Left hindlimb (tissue), 1 donor: ENCODE measurements around the gene KIAA0930.
"Not testable (repeated sequence)": the region's sequence is repeated elsewhere in the genome, so short reads cannot be mapped to it uniquely, and the experiment has no call there.

Source experiments
- DNase-seq: peaks from one replicate; pipeline ENCODE4 v3.0.0-alpha.2; 2018

KIAA0930 gene

DNA sequence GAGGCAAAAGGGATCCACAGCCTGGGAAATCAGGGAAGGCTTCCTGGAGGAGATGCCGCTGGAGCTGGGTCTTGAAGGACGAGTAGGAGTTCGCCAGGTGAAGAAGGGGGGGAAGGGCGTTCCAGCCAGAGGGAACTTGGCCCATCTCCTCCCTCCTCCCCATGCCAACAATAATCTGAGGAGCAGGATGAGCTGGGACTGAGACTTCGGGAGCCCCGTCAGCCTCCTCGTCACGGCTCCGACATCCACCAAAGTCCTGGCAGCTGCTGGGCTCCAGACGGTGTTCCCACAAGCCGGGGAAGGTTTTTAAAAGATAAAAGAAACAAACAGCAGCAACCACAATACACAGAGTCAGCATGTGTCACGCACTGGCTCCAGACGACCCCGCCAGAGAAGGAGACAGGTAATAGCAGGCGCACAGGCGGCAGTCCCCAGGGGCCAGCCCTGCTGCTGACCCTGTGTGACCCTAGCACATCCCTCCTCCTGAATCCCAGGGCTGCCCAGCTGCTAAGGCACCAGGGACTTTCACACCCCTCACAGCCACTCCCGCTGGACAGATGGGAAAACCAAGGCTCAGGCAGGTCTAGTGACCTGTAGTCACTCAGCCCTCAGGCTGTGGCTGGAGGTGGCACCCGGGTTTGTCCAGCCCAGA, 39.7 kb downstream of the KIAA0930 start:
- no peak for DNase-seq

DNA sequence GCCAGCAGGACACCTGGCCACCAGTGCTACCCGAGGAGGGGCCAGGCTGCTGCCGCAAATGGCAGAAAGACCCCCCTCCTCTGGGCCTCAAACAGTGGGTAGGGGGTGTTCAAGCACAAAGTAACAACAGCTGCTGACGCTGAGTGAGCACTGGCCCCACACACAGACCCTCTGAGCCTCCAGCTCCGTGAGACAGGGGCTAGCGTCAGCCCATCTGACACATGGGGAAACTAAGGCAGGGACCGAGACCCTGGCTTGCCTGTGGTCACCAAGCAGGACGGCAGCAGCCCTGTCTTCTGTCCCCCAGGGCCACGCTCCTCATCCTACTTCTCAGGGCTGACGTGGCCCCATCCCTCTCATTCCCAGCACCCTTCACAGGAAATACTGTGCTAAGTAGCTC, 40.5 kb downstream of the KIAA0930 start:
- no peak for DNase-seq

DNA sequence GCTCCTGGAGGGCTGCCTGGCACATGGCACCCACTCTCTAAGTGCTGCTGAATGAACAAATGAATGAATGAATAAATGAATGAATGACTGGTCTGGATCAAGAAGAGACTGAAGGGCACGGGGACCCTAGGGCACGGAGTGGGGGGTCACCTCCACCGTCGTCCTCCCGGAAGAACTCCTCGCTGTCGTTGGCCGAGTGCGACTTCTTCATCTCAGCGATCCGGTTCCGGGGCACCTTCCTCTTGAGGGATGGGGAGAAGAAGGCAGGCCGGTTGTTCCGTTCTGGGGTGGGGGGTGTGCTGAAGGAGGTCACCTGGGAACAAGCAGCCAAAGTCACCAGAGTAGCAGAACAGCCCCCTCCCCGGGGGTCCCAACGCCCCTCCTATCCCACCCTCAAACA, 41.0 kb downstream of the KIAA0930 start:
- no peak for DNase-seq

DNA sequence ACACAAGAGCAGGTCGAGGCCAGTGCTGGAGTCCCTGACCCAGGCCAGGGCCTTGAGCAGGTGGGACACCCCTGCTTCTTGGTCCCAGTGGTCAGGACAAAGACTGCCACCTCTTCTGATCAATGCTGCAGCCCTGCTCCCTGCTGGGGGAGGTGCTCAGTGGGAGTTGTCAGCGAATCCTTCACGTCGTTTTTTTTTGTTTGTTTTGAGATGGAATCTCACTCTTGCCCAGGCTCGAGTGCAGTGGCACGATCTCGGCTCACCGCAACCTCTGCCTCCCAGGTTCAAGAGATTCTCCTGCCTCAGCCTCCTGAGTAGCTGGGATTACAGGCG, 42.3 kb downstream of the KIAA0930 start:
- DNase-seq: no peak

DNA sequence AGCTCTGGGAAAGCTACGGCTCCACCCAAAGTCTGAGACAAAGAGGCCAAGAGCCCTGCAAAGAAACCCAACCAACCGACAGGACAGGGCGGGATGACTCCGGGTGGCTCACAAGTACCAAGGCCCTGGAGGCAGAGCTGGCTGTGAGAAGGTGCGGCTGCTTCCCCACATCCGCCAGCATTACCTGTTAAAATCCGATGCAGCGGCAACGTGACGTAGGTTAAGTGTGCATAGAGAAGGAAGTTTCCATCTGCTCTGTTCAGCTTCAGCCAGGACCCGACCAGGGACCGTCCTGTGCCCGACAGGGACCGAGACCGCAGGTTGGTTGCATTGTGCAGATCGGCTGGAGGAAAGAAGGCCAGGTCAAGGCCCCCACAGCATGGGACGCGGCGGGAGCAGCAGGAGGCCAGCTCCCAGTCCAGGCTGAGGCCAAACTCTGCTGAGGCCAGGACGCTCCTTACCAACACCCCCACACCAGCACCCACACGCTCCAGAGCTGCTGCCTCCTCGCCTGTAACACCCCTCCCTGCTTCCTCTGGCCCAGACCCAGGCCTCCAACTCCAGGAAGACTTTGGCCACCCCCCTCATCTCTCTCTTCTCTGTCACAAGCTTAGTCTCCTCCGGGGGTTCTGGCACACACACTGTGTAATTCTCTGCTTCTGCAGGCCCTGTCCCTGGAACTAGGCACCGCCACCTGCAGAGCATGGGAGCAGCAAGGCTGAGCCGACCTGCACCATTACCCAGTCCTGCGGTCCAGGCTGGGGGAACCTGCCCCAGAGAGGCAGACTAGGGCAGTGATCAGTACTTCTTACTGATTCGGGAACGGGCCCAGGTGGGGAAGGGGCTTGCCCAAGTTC, 42.9 kb downstream of the KIAA0930 start:
- DNase-seq: no peak

DNA sequence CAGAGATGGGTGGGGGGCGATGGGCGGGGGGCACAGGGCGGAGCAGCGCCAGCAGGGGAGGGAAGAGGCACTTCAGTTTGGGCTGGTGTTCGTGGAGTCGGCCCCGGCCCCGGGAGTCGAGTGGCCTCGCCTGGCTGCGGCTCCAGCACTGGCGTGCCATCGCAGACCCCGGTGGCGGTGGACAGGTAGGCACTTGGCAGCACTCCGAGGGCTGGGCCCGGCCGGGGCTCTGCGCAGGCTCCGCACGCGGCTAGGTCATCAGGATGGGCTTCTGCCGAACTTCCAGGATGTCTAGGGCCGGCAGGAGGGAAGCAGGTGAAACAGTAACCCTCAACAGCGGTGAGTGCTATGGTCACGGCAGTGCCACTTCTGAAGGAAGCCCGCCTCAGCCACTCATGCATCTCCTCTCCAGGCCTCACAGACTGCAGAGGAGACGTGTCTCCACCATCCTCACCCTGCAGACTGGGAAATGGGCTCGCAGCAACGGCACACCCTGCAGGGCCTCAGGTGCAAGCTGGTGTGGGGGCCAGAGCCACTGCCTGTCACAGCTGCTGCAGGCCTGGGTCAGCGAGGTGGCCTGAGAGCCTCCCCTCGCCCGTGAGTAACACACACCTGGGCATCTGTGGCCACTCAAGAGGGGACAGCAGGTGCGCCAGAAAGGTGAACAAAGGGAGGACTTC, 43.6 kb downstream of the KIAA0930 start:
- DNase-seq: no peak

DNA sequence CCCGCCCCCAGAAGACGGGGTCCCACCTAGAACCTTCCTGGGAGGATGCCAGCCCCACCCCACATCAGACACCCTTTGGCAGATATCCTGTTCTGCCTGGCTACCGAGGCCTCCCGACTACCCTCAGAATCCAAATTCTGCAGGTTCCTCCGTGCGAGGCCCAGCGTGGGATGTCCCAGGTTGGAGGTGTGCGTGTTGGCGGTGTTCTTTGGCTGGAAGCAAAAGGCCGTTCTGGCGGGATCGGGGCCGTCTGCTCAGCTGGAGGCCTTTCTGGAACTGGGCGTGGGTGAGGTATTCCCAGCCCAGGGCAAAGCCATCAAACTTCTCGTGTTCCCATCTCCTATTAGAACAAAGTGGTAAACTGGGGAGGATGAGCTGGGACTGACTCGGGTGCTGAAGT, 44.4 kb downstream of the KIAA0930 start:
- DNase-seq: no peak

DNA sequence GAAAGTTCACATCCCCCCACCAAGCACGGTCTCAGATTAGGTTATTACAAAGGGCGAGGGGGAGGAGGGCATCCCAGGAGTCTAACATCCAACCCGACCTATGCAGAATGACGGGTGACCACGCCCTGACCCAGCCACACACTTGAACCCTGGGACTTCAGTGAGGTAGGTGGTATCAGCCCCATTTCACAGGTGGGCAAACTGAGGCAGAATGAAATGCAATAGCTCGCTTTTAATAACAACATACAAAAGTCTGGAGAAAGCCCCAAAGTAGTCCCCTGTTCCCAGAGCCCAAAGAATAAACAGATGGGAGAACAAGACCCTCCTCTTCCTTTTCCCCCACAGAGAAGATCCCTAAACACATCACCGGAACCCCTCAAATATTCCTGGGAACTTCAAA, 45.1 kb downstream of the KIAA0930 start:
- DNase-seq: no peak

DNA sequence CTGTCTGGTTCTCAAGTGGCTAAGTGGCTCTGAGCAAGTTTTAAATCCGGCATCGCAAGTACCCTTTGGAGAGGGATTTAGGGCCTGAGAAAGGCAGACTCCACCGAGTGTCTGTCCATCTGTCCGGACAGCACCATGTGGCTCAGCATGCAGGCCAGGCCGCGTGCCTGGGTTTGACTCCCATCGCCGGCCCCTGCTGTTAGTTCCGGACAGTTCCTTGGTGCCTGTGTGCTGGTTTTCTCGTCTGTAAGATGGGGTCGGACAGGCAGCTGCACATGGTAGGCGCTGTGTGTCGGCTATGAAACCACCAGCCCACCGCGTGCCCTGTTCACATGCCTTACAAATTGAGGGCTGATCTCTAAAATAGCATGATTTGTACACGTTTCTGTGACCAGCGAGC, 46.0 kb downstream of the KIAA0930 start:
- DNase-seq: no peak

DNA sequence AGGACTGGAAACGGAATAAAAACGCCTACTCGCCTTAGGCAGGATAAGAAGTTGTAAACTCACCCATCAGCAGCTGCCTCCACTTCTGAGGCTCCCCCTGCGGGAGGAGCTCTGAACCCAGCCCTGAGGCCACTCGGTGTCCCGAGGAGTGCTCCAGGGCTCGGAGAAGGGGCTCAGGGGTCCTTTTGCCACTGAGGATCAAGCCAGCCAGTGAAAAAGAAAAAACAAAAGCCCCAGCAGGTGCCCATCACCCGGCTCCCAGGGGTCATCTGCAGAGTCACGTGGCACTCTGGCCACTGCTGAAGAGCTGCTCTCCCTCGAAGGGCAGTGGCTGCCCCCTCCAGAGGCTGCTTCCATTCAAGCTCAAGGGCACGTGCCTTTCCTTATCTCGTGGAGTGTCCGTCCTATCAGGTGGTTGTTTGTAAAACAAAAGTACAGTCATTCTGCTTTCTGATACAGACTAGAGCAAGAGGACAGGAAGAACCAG, 48.0 kb downstream of the KIAA0930 start:
- no peak for DNase-seq

DNA sequence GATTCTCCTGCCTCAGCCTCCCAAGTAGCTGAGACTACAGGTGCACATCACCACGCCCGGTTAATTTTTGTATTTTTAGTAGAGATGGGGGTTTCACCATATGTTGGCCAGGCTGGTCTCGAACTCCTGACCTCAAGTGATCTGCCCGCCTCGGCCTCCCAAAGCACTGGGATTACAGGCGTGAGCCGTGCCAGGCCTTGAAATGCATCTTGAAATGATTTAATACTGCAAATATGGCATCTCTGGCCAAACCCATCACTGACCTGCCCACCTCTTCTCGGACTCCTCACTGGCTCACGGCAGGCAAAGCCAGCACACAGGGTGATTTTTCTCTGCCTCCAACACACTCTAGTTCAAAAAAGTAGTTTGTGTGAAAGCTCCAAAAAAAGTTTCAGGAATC, 48.9 kb downstream of the KIAA0930 start:
- not testable (repeated sequence) for DNase-seq

DNA sequence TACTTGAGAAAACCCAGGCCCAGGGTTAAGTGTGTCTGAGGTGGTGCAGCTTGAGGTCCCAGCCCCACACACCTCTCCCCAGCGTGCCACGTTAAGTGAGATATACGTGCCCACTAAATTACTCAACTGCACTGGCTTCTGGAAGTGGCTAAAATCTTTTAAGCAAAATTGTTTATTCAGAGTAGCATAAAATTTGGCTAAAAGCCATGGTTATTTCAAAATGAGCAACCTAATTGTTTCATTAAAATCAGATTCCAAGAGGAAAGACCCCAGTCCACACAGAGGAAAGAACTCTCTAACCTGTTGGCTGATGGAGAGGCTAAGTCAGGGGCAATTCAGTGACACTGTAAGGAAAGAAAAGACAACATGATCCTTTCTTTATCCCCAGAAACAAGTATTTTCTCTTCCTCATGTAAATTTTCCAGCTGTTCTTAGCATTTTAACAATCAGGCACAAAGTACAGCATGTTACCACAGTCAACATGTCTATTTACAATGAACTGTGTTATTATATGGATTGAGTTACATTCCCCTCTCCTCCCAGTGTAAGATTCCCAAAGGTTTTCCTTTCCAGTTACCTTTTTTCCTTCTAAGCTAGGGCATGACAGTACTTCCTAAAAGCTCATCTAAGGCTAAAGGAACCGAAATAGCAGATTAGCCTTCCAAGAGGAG, 50.4 kb downstream of the KIAA0930 start:
- DNase-seq: no peak

DNA sequence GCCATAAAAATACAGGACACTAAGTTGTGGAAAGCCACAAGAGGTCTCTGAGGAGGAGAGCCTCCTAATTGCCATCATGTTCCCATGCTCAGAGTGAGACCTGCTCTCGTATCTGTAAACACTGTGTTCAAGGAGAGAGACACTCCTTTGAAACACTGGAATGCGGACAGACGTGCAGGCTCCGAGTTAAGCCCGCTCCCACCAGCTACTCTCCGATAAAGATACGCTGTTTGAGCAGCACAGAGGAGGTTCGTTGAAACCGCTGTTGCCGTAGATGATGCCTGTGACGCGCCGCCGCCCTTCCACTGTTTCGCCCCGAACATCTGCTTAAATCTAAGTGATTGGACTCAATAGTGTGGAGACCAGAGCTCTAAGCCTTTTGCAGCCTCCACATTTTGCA, 51.9 kb downstream of the KIAA0930 start:
- no peak for DNase-seq

DNA sequence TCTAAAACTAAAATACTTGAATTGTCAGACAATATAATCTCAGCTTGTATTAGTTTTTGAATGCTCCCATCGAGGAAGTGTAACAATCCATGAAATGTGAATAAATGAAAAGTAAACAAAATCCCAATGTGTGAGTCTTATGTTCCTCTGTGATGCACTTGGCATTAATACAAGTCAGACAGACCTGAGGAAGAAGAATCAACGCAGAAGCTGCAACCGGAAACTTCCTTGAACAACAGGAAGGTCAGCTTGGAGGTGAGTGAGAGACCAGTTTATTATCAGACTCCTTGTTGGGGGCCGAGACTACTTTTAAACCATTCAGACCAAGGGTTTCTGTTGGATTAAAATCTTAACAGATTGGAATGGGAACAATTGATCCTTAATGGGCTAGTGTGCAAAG, 52.8 kb downstream of the KIAA0930 start:
- no peak for DNase-seq

DNA sequence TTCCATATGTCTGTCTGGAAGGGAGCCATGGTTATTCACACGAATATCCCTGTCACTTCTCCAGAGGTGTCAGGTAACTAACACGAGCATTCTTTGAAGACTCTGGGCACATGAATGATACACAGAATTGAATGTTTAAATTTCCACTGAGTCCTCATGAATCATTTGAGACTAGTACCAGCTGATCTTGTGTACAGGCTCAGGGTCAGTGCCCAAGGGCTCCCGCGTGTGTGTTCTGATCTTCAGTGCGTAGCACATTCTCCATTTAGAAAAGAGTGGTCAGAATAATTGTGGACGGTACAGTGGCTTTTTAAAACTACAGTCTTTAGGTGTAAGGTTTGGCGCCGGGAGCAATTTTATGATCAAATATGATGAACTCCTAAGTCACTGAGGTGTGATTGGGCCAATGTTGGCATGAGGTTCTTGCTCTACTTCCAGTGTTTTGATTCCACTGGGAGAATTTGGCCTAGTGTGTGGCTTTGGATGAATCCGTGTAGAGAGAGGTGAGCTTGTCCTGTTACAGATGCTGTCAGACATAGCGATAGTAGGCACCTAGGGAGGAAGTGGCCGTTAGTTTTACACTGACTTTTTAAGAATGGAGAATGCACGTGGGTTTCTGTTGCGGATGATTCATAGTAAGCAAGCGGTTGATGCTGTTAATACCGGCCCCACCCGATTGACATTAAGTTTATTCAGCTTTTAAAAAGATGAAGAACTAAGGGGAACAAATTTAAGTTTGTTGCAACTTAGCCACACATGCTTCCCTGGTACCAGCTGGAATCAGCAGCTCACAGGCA, 54.8 kb downstream of the KIAA0930 start:
- DNase-seq: no peak

DNA sequence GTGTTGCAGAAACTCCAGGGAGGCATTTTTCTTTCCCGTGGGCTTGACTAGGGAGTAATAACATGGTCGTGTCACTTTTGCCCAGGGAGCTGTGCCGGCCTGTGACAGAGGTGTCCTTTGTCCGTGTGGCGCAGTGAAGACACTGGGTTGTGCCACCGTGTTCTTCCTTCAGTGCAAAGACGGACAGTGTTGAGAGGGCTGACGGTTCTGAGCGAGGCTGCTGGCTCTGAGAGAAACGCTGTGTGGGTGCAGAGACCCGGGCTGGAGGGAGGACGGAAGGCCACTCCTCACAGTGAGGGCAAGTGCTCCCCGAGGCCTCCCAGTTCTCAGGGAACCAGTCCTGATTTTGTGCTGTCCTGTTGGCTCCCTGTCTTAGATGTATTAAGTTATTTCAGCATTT, 56.7 kb downstream of the KIAA0930 start:
- no peak for DNase-seq

DNA sequence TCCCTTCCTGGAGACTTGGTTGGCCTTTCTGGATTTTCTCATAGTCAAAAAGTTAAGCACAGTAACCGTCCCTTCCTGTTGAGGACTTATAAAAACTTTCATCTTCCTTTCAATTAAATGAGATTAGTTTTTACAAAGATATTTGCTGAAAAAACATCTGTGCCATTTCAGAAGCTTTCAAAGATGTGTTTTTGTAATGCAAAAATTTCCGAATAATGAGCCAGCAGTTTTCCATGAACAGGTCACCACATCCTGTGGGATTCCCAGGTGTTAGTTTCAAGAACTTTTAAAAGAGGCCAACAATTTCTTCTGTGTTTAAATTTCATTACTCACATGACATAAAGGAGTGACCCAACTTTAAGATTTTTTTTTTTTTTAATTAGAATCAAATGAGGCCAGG, 58.9 kb downstream of the KIAA0930 start:
- no peak for DNase-seq

DNA sequence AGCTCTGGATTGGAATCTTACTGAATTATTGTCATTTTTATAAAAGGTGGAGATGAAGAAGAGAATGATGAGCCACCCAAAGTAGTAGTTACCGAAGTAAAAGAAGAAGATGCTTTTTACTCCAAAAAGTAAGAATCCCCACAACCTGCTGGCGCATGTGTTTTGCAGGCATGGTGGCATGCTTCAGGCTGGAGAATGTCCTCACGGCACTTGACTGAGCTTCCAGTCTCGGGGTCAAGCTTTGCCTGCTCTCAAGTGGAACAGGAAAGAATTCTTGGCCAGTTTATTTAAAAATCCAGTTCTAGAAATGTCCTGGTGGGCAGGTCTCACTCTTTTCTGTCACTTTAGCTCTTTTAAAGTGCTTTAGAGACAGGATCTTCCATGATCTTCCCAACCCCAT, 59.5 kb downstream of the KIAA0930 start:
- no peak for DNase-seq

DNA sequence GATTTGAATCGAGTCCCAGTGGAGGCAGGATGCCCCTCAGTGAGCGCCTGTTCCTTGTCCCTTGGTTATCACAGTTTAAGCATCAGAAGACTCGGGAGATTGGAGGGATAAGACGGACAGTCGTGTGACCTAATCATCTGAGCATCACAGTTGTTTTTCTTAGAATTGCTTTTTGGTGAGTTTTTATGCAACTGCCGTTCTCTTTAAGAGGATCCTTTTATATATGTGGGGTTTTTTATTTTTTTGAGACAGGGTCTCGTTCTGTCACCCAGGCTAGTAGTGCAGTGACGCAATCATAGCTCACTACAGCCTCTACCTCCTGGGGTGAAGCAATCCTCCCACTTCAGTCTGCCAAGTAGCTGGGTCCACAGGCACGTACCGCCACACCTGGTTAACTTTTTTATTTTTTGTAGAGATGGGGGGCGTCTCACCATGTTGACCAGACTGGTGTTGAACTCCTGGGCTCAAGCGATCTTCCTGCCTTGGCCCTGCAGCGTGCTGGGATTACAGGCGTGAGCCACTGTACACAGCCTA, 60.5 kb downstream of the KIAA0930 start:
- no peak for DNase-seq

DNA sequence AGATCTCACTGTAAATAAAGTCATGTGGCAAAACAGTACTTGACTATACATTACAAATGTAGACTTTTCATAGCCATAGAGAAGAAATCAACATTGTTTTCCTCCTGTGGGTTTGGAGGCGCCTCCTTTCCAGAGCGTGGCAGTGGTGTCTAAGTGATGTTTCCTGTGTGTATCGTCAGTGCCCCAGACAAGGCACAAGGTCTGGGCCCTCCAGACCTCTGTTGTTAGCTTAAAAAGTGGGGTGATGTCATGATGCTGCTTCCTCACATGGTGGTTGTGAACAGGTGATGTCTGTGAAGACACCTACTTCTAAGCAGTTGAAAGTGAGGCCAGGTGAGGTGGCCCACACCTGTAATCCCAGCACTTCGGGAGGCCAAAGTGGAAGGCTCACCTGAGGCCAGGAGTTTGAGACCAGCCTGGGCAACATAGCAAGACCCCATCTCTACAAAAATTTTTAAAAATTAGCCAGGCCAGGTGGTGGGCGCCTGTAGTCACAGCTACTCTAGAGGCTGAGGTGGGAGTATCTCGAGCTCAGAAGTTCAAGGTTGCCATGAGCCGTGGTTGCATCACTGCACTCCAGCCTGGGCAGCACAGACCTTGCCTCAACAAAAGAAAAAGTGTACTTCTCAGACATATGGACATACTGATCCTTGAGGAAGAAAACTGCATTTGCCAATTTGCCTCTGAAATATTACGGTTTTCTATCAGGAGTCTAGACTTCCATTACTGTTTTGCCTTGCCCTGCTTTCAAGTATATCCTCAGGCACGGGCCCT, 61.2 kb downstream of the KIAA0930 start:
- no peak for DNase-seq

DNA sequence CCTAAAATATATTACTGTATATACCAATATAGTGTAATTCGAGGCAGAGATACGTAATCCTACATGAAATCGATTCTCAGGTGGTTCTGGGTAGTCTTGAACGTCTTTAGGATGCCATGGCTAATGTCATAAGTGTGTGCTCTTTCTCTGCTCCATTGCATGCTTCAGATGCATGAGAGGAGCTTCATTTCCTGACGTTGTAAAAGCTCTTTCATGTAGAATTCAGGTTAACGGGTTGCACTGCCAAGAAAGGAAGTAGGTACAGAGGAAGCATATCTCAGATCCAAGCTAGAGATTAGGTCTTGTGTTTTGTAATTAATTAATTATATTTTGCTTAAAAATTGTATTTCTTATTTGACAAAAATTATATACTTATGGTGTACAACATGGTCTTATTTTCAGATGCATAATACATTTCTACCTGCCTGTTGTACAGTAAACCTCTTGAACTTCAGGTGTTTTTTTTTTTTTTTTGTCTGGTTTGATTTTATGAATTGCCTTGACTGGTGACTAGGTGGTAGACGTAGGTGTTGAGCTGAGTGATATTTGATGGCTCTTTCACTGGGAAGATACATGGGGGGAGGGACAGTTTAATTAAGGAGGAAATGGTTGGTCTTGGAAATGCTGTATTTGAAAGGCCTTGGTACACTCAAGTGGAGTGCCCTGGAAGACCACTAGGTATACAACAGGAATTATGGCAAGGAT, 67.7 kb downstream of the KIAA0930 start:
- DNase-seq: no peak
